ENCODE data around the gene EREG. TPM values are rescaled to one million over a fixed set of nuclear protein-coding genes. Genes with fewer than 3 reads are reported as not detected.

The EREG gene
- total RNA-seq, 1 experiment from 2014 or later, result 34.0 TPM

GRCh38 chr4:74385386-74385785 lies 20.4 kb downstream of the EREG start:
- intact Hi-C loops (cut with micrococcal nuclease), result no loop called here
- no TSS peak for BruUV-seq (replicated peaks)
- H3K36me3 Mint-ChIP-seq (ENCODE audit: insufficient read depth, unreplicated experiment), result peaks cover 10% of the 10 kb centered on the region
- H3K9me3 Mint-ChIP-seq (ENCODE audit: unreplicated experiment), result no peaks in the 10 kb centered on the region
- ChIA-PET CTCF (interaction anchor here (0.6 to 1.6 kb wide), 10 partner anchors 9 to 342 kb away, joined by 3 to 7 read pairs (median 4); no protein-coding TSS in a partner anchor), POLR2A (interaction anchor here (0.6 to 2.5 kb wide), 12 partner anchors 9 to 280 kb away, joined by 3 to 14 read pairs (median 4); partner anchors contain the start of gene AREG)
- no peak overlapping the region for H3K27ac Mint-ChIP-seq (ENCODE audit: low read depth, unreplicated experiment)
- no peaks in the 10 kb centered on the region for H3K4me1 Mint-ChIP-seq (ENCODE audit: insufficient read depth, unreplicated experiment)
- TF ChIP-seq, protein P1, sequence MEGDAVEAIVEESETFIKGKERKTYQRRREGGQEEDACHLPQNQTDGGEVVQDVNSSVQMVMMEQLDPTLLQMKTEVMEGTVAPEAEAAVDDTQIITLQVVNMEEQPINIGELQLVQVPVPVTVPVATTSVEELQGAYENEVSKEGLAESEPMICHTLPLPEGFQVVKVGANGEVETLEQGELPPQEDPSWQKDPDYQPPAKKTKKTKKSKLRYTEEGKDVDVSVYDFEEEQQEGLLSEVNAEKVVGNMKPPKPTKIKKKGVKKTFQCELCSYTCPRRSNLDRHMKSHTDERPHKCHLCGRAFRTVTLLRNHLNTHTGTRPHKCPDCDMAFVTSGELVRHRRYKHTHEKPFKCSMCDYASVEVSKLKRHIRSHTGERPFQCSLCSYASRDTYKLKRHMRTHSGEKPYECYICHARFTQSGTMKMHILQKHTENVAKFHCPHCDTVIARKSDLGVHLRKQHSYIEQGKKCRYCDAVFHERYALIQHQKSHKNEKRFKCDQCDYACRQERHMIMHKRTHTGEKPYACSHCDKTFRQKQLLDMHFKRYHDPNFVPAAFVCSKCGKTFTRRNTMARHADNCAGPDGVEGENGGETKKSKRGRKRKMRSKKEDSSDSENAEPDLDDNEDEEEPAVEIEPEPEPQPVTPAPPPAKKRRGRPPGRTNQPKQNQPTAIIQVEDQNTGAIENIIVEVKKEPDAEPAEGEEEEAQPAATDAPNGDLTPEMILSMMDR (IDR thresholded peaks at IDR 0.05; ENCODE audit: unreplicated experiment), result no peak
- DNase-seq (ENCODE audit: unreplicated experiment), result no peak
- no peak overlapping the region for H3K4me3 Mint-ChIP-seq (ENCODE audit: unreplicated experiment)
- no peaks in the 10 kb centered on the region for H3K27me3 Mint-ChIP-seq (ENCODE audit: insufficient read depth, unreplicated experiment)

DNA sequence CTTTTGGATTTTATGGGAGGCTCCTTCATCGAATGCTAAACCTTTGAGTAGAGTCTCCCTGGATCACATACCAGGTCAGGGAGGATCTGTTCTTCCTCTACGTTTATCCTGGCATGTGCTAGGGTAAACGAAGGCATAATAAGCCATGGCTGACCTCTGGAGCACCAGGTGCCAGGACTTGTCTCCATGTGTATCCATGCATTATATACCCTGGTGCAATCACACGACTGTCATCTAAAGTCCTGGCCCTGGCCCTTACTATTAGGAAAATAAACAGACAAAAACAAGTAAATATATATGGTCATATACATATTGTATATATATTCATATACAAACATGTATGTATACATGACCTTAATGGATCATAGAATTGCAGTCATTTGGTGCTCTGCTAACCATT lies 21.2 kb downstream of the EREG start:
- H3K4me3 Mint-ChIP-seq (ENCODE audit: unreplicated experiment), result no peak overlapping the region

GRCh38 chr4:74387790-74388189 lies 22.8 kb downstream of the EREG start:
- Mint-ChIP-seq H3K27me3 (ENCODE audit: insufficient read depth, unreplicated experiment) (no peaks in the 10 kb centered on the region), H3K27ac (ENCODE audit: low read depth, unreplicated experiment) (no peak overlapping the region), H3K9me3 (ENCODE audit: unreplicated experiment) (no peaks in the 10 kb centered on the region), H3K4me3 (ENCODE audit: unreplicated experiment) (no peak overlapping the region), H3K36me3 (ENCODE audit: insufficient read depth, unreplicated experiment) (peaks cover under 1% of the 10 kb centered on the region), H3K4me1 (ENCODE audit: insufficient read depth, unreplicated experiment) (peaks cover 6% of the 10 kb centered on the region)
- POLR2A ChIA-PET, result interaction anchor here (1.4 kb wide), 1 partner anchor 9 kb away, joined by 4 read pairs; no protein-coding TSS in a partner anchor
- no TSS peak for BruUV-seq (replicated peaks)
- intact Hi-C loops (cut with micrococcal nuclease), result no loop called here
- CTCF ChIA-PET, result no interaction called here
- TF ChIP-seq, protein P1 (IDR thresholded peaks at IDR 0.05; ENCODE audit: unreplicated experiment), result no peak
- no peak for DNase-seq (ENCODE audit: unreplicated experiment)

More for the DNA sequence above, 21.2 kb downstream of the EREG start:
- Mint-ChIP-seq H3K27ac (ENCODE audit: low read depth, unreplicated experiment) (no peak overlapping the region), H3K36me3 (ENCODE audit: insufficient read depth, unreplicated experiment) (peaks cover 10% of the 10 kb centered on the region), H3K27me3 (ENCODE audit: insufficient read depth, unreplicated experiment) (no peaks in the 10 kb centered on the region), H3K9me3 (ENCODE audit: unreplicated experiment) (no peaks in the 10 kb centered on the region), H3K4me1 (ENCODE audit: insufficient read depth, unreplicated experiment) (no peaks in the 10 kb centered on the region)
- POLR2A ChIA-PET, result interaction anchor here (0.7 to 2.2 kb wide), 8 partner anchors 10 to 279 kb away, joined by 3 to 14 read pairs (median 3); partner anchors contain the start of gene AREG
- TF ChIP-seq, protein P1 (IDR thresholded peaks at IDR 0.05; ENCODE audit: unreplicated experiment), result no peak
- no TSS peak for BruUV-seq (replicated peaks)
- CTCF ChIA-PET, result interaction anchor here (0.6 to 1.6 kb wide), 3 partner anchors 9 to 406 kb away, joined by 3 to 6 read pairs (median 5); no protein-coding TSS in a partner anchor
- intact Hi-C loops (cut with micrococcal nuclease), result no loop called here
- DNase-seq (ENCODE audit: unreplicated experiment), result no peak

DNA sequence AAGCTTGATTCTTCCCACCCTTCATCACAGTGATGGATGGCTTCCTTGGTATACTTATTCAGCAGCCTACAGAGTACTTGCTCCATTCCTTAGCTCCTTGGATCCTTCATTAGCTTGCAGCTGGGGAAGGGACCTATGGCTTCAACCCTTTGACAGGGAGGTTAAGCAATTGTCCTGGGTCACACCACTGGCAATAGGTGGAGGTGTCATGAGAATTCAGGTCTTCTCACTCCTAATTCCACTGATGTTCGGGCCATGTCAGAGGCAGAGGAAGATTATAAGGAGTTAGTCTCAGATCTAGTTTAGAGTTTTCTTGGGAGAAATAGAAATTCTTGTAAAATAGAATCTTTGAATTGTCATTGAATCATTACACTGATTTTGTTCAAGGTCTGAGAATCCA lies 24.5 kb downstream of the EREG start:
- Mint-ChIP-seq H3K27me3 (ENCODE audit: insufficient read depth, unreplicated experiment) (no peaks in the 10 kb centered on the region), H3K27ac (ENCODE audit: low read depth, unreplicated experiment) (no peak overlapping the region), H3K36me3 (ENCODE audit: insufficient read depth, unreplicated experiment) (no peaks in the 10 kb centered on the region), H3K4me3 (ENCODE audit: unreplicated experiment) (no peak overlapping the region), H3K4me1 (ENCODE audit: insufficient read depth, unreplicated experiment) (peaks cover 12% of the 10 kb centered on the region), H3K9me3 (ENCODE audit: unreplicated experiment) (no peaks in the 10 kb centered on the region)
- ChIA-PET CTCF (interaction anchor here (2.4 kb wide), 1 partner anchor 11 kb away, joined by 12 read pairs; no protein-coding TSS in a partner anchor), POLR2A (interaction anchor here (1.0 to 1.8 kb wide), 2 partner anchors 21 to 54 kb away, joined by 3 to 5 read pairs; no protein-coding TSS in a partner anchor)
- TF ChIP-seq, protein P1 (IDR thresholded peaks at IDR 0.05; ENCODE audit: unreplicated experiment), result no peak
- no peak for DNase-seq (ENCODE audit: unreplicated experiment)
- intact Hi-C loops (cut with micrococcal nuclease), result no loop called here
- BruUV-seq (replicated peaks), result no TSS peak
